Measurements from ENCODE around the gene ULK1. TPM values are rescaled to one million over a fixed set of nuclear protein-coding genes. Genes with fewer than 3 reads are reported as not detected.
"Not testable (repeated sequence)": the region's sequence is repeated elsewhere in the genome, so short reads cannot be mapped to it uniquely, and the experiment has no call there.

Gene ULK1
- total RNA-seq, 2 experiments from 2014 or later = 85.0 to 91.6 TPM

DNA sequence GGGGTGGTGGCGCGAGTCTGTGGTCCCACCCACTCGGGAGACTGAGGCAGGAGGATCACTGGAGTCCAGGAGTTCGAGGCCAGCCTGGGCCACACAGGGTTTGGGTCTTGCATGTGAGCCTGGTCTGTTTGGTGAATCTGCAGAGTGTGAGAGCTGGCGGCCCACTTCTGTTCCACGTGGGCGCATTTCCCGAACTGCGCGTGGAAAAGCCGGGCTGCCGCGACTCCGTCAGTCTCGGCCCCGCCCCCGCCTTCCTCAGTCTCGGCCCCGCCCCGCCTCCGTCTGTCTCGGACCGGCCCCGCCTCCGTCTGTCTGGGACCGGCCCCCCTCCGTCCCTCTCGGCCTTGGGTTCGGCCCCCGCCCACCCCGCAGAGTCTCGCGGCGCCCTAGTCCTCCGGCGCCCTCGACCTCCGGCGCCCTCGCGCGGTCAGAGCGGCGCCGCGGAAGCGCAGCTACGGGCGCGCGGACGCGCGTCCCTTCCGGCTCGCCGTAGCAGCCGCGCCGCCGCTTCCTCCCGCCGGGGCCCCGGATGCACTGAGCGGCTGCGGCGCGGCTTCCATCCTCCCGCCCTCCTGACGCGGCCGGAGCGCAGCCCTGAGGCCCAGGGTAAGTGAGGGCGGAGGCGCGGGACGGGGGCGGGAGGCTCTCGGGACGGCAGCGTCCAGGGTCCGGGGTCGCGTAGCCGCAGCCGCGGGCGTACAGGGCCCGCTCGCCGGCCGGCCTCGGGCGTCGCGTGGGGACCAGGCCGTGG lies 55.2 kb downstream of the ULK1 start, which contains the start of gene EP400:
Gene EP400 (plus strand): TSS at position 512 of the 751 bp plus-strand sequence. CDS start 10,678 bp downstream, outside the sequence.
- H3K36me3 ChIP-seq (ENCODE audit: insufficient read depth, low read length) = peaks cover 4% of the 10 kb centered on the region
- POLR2A ChIA-PET = interaction anchor here (0.6 to 1.5 kb wide), 7 partner anchors 13 to 239 kb away, joined by 3 to 10 read pairs (median 4); partner anchors contain the start of genes PUS1 and SFSWAP
- CTCF ChIA-PET = interaction anchor here (0.6 to 2.3 kb wide), 4 partner anchors 14 to 194 kb away, joined by 3 to 19 read pairs (median 3); partner anchors contain the start of gene PUS1
- Mint-ChIP-seq H3K9me3 (no peaks in the 10 kb centered on the region), H3K27me3 (no peaks in the 10 kb centered on the region), H3K4me1 (ENCODE audit: low read depth) (peaks cover 45% of the 10 kb centered on the region), H3K4me3 (peak within 1 kb of the TSS; percentile 93), H3K36me3 (ENCODE audit: low read depth) (peaks cover 6% of the 10 kb centered on the region), H3K27ac (peak within 1 kb of the TSS; percentile 90)
- peak; percentile 83 to 98 (median 94) for DNase-seq
- ATAC-seq (ENCODE audit: poor library complexity) = peak; percentile 85
- H3K27me3 ChIP-seq (ENCODE audit: control insufficient read depth in 1 of 2, insufficient read depth in 2 of 2, low read length in 2 of 2) = no peaks in the 10 kb centered on the region
- peaks cover 47% of the 10 kb centered on the region for H3K4me1 ChIP-seq (ENCODE audit: insufficient read depth, low read length)
- intact Hi-C loops (cut with DNase I, micrococcal nuclease) = loop anchor here (1.0 to 10.0 kb wide), 6 partner anchors 20 to 237 kb away; partner anchors contain the start of genes PUS1 (in 1 of the 2), SFSWAP (in 1 of the 2) and ULK1 (in 1 of the 2)
- H3K4me3 ChIP-seq (ENCODE audit: low read length) = peak within 1 kb of the TSS; percentile 93
- peaks cover 0 to 10% of the 10 kb centered on the region in 2 experiments for H3K9me3 ChIP-seq (ENCODE audit: control insufficient read depth in 1 of 2, insufficient read depth in 1 of 2, low read length in 2 of 2)
- peak within 1 kb of the TSS; percentile 48 to 70 for H3K27ac ChIP-seq (ENCODE audit: low read depth in 1 of 2, low read length in 2 of 2)
- peak; percentile 22 for TF ChIP-seq CTCF (IDR thresholded peaks at IDR 0.05)

GRCh38 chr12:131950182-131950913 lies 55.9 kb downstream of the ULK1 start:
- intact Hi-C loops (cut with DNase I, micrococcal nuclease) = loop anchor here in 1 of 2 experiments (5.0 kb wide), 2 partner anchors 137 to 238 kb away; partner anchors contain the start of gene SFSWAP
- H3K9me3 Mint-ChIP-seq = no peaks in the 10 kb centered on the region
- peaks cover 47% of the 10 kb centered on the region for H3K4me1 ChIP-seq (ENCODE audit: insufficient read depth, low read length)
- ATAC-seq (ENCODE audit: poor library complexity) (peak; percentile 13), DNase-seq (peak in 7 of 14 experiments; percentile 17 to 66 (median 29))
- H3K36me3 ChIP-seq (ENCODE audit: insufficient read depth, low read length) = peaks cover 3% of the 10 kb centered on the region
- no peaks in the 10 kb centered on the region for H3K27me3 ChIP-seq (ENCODE audit: control insufficient read depth in 1 of 2, insufficient read depth in 2 of 2, low read length in 2 of 2)
- H3K4me1 Mint-ChIP-seq (ENCODE audit: low read depth) = peaks cover 45% of the 10 kb centered on the region
- ChIA-PET POLR2A (interaction anchor here (0.6 to 1.5 kb wide), 6 partner anchors 18 to 240 kb away, joined by 3 to 10 read pairs (median 5); partner anchors contain the start of genes PUS1 and SFSWAP), CTCF (interaction anchor here (0.6 to 2.3 kb wide), 3 partner anchors 14 to 174 kb away, joined by 3 to 19 read pairs (median 3); partner anchors contain the start of gene PUS1)
- H3K27ac Mint-ChIP-seq = peak overlapping the region; percentile 90
- H3K36me3 Mint-ChIP-seq (ENCODE audit: low read depth) = peaks cover 6% of the 10 kb centered on the region
- peak overlapping the region; percentile 93 for H3K4me3 ChIP-seq (ENCODE audit: low read length)
- TF ChIP-seq CTCF (IDR thresholded peaks at IDR 0.05) = no peak
- H3K9me3 ChIP-seq (ENCODE audit: control insufficient read depth in 1 of 2, insufficient read depth in 1 of 2, low read length in 2 of 2) = peaks cover 0 to 2% of the 10 kb centered on the region in 2 experiments
- no peaks in the 10 kb centered on the region for H3K27me3 Mint-ChIP-seq
- H3K4me3 Mint-ChIP-seq = peak overlapping the region; percentile 93
- H3K27ac ChIP-seq (ENCODE audit: low read depth in 1 of 2, low read length in 2 of 2) = peak overlapping the region; percentile 34 to 70

DNA sequence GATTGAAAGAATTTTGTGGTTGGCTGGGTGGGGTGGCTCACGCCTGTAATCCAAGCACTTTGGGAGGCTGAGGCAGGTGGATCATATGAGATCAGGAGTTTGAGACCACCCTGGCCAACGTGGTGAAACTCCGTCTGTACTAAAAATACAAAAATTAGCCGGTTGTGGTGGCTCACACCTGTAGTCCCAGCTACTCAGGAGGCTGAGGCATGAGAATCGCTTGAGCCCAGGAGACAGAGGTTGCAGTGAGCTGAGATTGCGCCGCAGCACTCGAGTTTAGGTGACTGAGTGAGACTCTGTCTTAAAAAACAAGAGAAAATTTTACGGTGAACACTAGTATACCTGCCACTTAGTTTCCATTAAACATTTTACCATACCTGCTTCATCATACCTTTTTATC lies 59.4 kb downstream of the ULK1 start:
- POLR2A ChIA-PET = interaction anchor here (0.9 kb wide), 1 partner anchor 8 kb away, joined by 3 read pairs; no protein-coding TSS in a partner anchor
- intact Hi-C loops (cut with DNase I, micrococcal nuclease) = loop anchor here in 1 of 2 experiments (5.0 kb wide), 2 partner anchors 133 to 242 kb away; partner anchors contain the start of gene SFSWAP
- not testable (repeated sequence) for H3K9me3 Mint-ChIP-seq

GRCh38 chr12:131954460-131954859 lies 60.0 kb downstream of the ULK1 start:
- CTCF ChIA-PET; H3K36me3 ChIP-seq (ENCODE audit: insufficient read depth, low read length); H3K4me3 ChIP-seq (ENCODE audit: low read length); H3K4me3 Mint-ChIP-seq; H3K9me3 ChIP-seq (ENCODE audit: control insufficient read depth in 1 of 2, insufficient read depth in 1 of 2, low read length in 2 of 2); H3K27ac ChIP-seq (ENCODE audit: low read depth in 1 of 2, low read length in 2 of 2); H3K27ac Mint-ChIP-seq; H3K27me3 ChIP-seq (ENCODE audit: control insufficient read depth in 1 of 2, insufficient read depth in 2 of 2, low read length in 2 of 2); H3K27me3 Mint-ChIP-seq; ATAC-seq (ENCODE audit: poor library complexity); H3K9me3 Mint-ChIP-seq; POLR2A ChIA-PET; DNase-seq: not testable (repeated sequence)
- peaks cover 59% of the 10 kb centered on the region for H3K4me1 Mint-ChIP-seq (ENCODE audit: low read depth)
- H3K4me1 ChIP-seq (ENCODE audit: insufficient read depth, low read length) = peaks cover 52% of the 10 kb centered on the region
- intact Hi-C loops (cut with DNase I, micrococcal nuclease) = loop anchor here in 1 of 2 experiments (5.0 kb wide), 2 partner anchors 133 to 242 kb away; partner anchors contain the start of gene SFSWAP
- H3K36me3 Mint-ChIP-seq (ENCODE audit: low read depth) = peaks cover 18% of the 10 kb centered on the region

More for the DNA sequence above, 59.4 kb downstream of the ULK1 start:
- H3K27me3 Mint-ChIP-seq; H3K9me3 ChIP-seq (ENCODE audit: control insufficient read depth in 1 of 2, insufficient read depth in 1 of 2, low read length in 2 of 2); H3K27ac Mint-ChIP-seq; DNase-seq; H3K27ac ChIP-seq (ENCODE audit: low read depth in 1 of 2, low read length in 2 of 2); H3K4me3 ChIP-seq (ENCODE audit: low read length); H3K27me3 ChIP-seq (ENCODE audit: control insufficient read depth in 1 of 2, insufficient read depth in 2 of 2, low read length in 2 of 2); H3K36me3 ChIP-seq (ENCODE audit: insufficient read depth, low read length); CTCF ChIA-PET; ATAC-seq (ENCODE audit: poor library complexity): not testable (repeated sequence)
- Mint-ChIP-seq H3K4me3 (peak overlapping the region; percentile 51), H3K4me1 (ENCODE audit: low read depth) (peaks cover 59% of the 10 kb centered on the region), H3K36me3 (ENCODE audit: low read depth) (peaks cover 18% of the 10 kb centered on the region)
- H3K4me1 ChIP-seq (ENCODE audit: insufficient read depth, low read length) = peaks cover 54% of the 10 kb centered on the region
